A549 (cell line): ENCODE data around the gene TRIO.

Experiments
- NR3C1 ChIP-seq: fragments of >200 bp; sonication (Bioruptor Twin); formaldehyde crosslinking; IDR thresholded peaks from 3 replicates; pipeline ENCODE4 v1.6.1; 2017
- POLR2A ChIP-seq: IDR thresholded peaks from 2 replicates; pipeline ENCODE4 v1.6.1; 2012; ENCODE audit warnings: mild to moderate bottlenecking, low read length
- TF ChIP-seq, protein P1 (sequence below): IDR thresholded peaks from 2 replicates; pipeline ENCODE4 v1.6.1; 2012
- TF ChIP-seq, protein P2 (sequence below): fragments of >200 bp; sonication (Bioruptor Twin); formaldehyde crosslinking; IDR thresholded peaks from 3 replicates; pipeline ENCODE4 v1.5.1; 2016
- TF ChIP-seq, protein P3 (sequence below): fragments of 450-650 bp; IDR thresholded peaks from 2 replicates; pipeline ENCODE4 v1.6.1; 2014; ENCODE audit warnings: antibody characterized with exemption

- no peak for TF ChIP-seq POLR2A
- TF ChIP-seq, protein P1, sequence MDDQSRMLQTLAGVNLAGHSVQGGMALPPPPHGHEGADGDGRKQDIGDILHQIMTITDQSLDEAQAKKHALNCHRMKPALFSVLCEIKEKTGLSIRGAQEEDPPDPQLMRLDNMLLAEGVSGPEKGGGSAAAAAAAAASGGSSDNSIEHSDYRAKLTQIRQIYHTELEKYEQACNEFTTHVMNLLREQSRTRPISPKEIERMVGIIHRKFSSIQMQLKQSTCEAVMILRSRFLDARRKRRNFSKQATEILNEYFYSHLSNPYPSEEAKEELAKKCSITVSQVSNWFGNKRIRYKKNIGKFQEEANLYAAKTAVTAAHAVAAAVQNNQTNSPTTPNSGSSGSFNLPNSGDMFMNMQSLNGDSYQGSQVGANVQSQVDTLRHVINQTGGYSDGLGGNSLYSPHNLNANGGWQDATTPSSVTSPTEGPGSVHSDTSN: no peak
- TF ChIP-seq, protein P2, sequence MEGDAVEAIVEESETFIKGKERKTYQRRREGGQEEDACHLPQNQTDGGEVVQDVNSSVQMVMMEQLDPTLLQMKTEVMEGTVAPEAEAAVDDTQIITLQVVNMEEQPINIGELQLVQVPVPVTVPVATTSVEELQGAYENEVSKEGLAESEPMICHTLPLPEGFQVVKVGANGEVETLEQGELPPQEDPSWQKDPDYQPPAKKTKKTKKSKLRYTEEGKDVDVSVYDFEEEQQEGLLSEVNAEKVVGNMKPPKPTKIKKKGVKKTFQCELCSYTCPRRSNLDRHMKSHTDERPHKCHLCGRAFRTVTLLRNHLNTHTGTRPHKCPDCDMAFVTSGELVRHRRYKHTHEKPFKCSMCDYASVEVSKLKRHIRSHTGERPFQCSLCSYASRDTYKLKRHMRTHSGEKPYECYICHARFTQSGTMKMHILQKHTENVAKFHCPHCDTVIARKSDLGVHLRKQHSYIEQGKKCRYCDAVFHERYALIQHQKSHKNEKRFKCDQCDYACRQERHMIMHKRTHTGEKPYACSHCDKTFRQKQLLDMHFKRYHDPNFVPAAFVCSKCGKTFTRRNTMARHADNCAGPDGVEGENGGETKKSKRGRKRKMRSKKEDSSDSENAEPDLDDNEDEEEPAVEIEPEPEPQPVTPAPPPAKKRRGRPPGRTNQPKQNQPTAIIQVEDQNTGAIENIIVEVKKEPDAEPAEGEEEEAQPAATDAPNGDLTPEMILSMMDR: no peak
- TF ChIP-seq NR3C1: no peak
- TF ChIP-seq, protein P3, sequence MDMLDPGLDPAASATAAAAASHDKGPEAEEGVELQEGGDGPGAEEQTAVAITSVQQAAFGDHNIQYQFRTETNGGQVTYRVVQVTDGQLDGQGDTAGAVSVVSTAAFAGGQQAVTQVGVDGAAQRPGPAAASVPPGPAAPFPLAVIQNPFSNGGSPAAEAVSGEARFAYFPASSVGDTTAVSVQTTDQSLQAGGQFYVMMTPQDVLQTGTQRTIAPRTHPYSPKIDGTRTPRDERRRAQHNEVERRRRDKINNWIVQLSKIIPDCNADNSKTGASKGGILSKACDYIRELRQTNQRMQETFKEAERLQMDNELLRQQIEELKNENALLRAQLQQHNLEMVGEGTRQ: no peak
Measured at GRCh38 chr5:14503017-14503680, 360.0 kb downstream of the TRIO start.
